Pancreas (tissue), 10 donors: ENCODE measurements around the gene LGI4. TPM values are rescaled to one million over a fixed set of nuclear protein-coding genes. Genes with fewer than 3 reads are reported as not detected.
"Not testable (repeated sequence)": the region's sequence is repeated elsewhere in the genome, so short reads cannot be mapped to it uniquely, and the experiment has no call there.

Source experiments
- ATAC-seq, 4 donors: fragments of 200-7000 bp; cut with Tn5 transposase; one replicate each; pipeline versions ENCODE4 v1.8.0 to v1.9.1; 2020; ENCODE audit warnings: mild to moderate bottlenecking in 4 of 4, moderate library complexity in 4 of 4
- DNase-seq, 6 donors: peaks; one replicate each; pipeline ENCODE4 v3.0.0-alpha.2; 2020
- FAIRE-seq: peaks from 2 replicates; lab custom pipeline; 2012; peaks lifted over from hg19 to GRCh38; lab: Jason Lieb, UNC
- H3K27ac ChIP-seq, 4 donors: fragments of 200-600 bp; sonication (generic); 1 replicate in 3 of 4; 2 replicates in 1 of 4; pipeline versions ENCODE4 v1.5.0 to v1.8.0; 2020
- H3K27me3 ChIP-seq, 4 donors: fragments of 200-600 bp; one replicate each; pipeline ENCODE4 v1.8.0; 2021
- H3K36me3 ChIP-seq, 3 donors: fragments of 200-600 bp; sonication (generic) in 1 of 3; one replicate each; pipeline versions ENCODE4 v1.5.0 to v1.8.0; 2020 to 2021
- H3K4me1 ChIP-seq, 3 donors: fragments of 200-600 bp; one replicate each; pipeline ENCODE4 v1.8.0; 2021
- H3K4me3 ChIP-seq, 4 donors: fragments of 200-600 bp; sonication (generic) in 2 of 4; one replicate each; pipeline versions ENCODE4 v1.5.0 to v1.8.0; 2020 to 2021
- H3K9me3 ChIP-seq, 4 donors: fragments of 200-600 bp; one replicate each; pipeline ENCODE4 v1.8.0; 2021
- CTCF ChIP-seq, 4 donors: fragments of 200-600 bp; sonication (generic) in 3 of 4; IDR thresholded peaks; one replicate each; pipeline versions ENCODE4 v1.5.0 to v1.8.0; 2021; ENCODE audit warnings: antibody characterized with exemption in 4 of 4
- WGBS, 2 donors: extraction: QIAGEN DNeasy Blood & Tissue Kit; methylation state at CpG; one replicate each; pipeline ENCODE4 v1.1.7; 2013; 5-methylcytosine and 5-hydroxymethylcytosine counted together
- intact Hi-C, 3 donors: fragments of 100-400 bp; cut with DNase I; formaldehyde crosslinking; loops; one replicate each; pipeline versions ENCODE4 v1.11.1 to v1.14.2; 2022
- polyA plus RNA-seq, 2 donors: library from polyadenylated mRNA; stranded (reverse); fragments of 200-250 nt; gene quantifications; one replicate each; pipeline ENCODE4 v1.2.3, GENCODE V29; 2013
- total RNA-seq, 6 donors: library from RNA; stranded (reverse); fragmentation: NEBNext Ultra II Directional in 4 of 6; extraction: Animal tissue kit (Norgen Biotek cat#: 25700) in 4 of 6; gene quantifications; one replicate each; pipeline versions ENCODE4 v1.2.1 to v1.2.4, GENCODE V29; 2021 to 2023
- donor health status: healthy with polysubstance abuse.
- donor health status: DM: no; HTN: no; CAD: no; lungs with moderate emphysema.
- donor health status: DM: no; HTN: no; CAD: no.
- donor health status: control.
- donor health status: control.
- donor health status: Bipolar disorder and iron deficiency.
- donor health status: DM: yes; HTN: yes; CAD: no.
- donor health status: DM: no; HTN: no; CAD: no.
- donor health status: DM: no; HTN: no; CAD: no.
- donor health status: DM: yes; HTN: yes; CAD: no.

Gene LGI4
- total and polyA plus RNA-seq, 8 donors = 0.38 to 17.9 (median 2.2) TPM

GRCh38 chr19:35155981-35156672 lies 21.3 kb upstream of the LGI4 start:
- Histone ChIP-seq H3K27ac (no peak overlapping the region), H3K9me3 (no peaks in the 10 kb centered on the region), H3K4me3 (peak overlapping the region in 1 of 4 donors; percentile 58), H3K4me1 (no peaks in the 10 kb centered on the region), H3K27me3 (peaks cover 0 to 11% (median 0%) of the 10 kb centered on the region in 4 donors), H3K36me3 (no peaks in the 10 kb centered on the region)
- ATAC-seq (no peak), DNase-seq (no peak), FAIRE-seq (no peak)
- WGBS, 2 donors = 69 to 71% methylated on average over 6 of the region's 6 CpGs
- intact Hi-C loops = no loop called here
- TF ChIP-seq CTCF (IDR thresholded peaks at IDR 0.05) = no peak

- peaks cover 0 to 11% (median 0%) of the 10 kb centered on the region in 4 donors for H3K27me3 ChIP-seq
- no peak for FAIRE-seq
These were observed 20.6 kb upstream of the LGI4 start for GRCh38 chr19:35155441-35155840.

GRCh38 chr19:35154525-35155406 lies 19.9 kb upstream of the LGI4 start, which contains the start of gene FXYD5:
Gene FXYD5, plus strand, starts transcription at chr19:35154735. Its CDS starts 816 bp downstream, at chr19:35155551.
- FAIRE-seq (no peak), DNase-seq (peak in 5 of 6 donors; percentile 34 to 82 (median 60)), ATAC-seq (peak; percentile 73 to 90 (median 86))
- peak within 1 kb of the TSS in 1 of 4 donors; percentile 23 for H3K27ac ChIP-seq
- H3K36me3 ChIP-seq = no peaks in the 10 kb centered on the region
- H3K4me3 ChIP-seq = peak within 1 kb of the TSS; percentile 5 to 58 (median 40)
- peaks cover 0 to 11% (median 0%) of the 10 kb centered on the region in 4 donors for H3K27me3 ChIP-seq
- no peaks in the 10 kb centered on the region for H3K9me3 ChIP-seq
- 3 to 4% methylated on average over 39 to 49 of the region's 49 CpGs for WGBS, 2 donors
- no peaks in the 10 kb centered on the region for H3K4me1 ChIP-seq
- TF ChIP-seq CTCF (IDR thresholded peaks at IDR 0.05) = no peak
- intact Hi-C loops = loop anchor here in 1 of 3 donors (5.0 kb wide), 1 partner anchor 113 kb away; the partner anchor contains the start of gene USF2

More at GRCh38 chr19:35155441-35155840, 20.6 kb upstream of the LGI4 start:
- DNase-seq = peak in 1 of 6 donors; percentile 68
- Histone ChIP-seq H3K4me3 (peak overlapping the region; percentile 5 to 58 (median 40)), H3K4me1 (no peaks in the 10 kb centered on the region), H3K27ac (no peak overlapping the region), H3K9me3 (no peaks in the 10 kb centered on the region), H3K36me3 (no peaks in the 10 kb centered on the region)
- TF ChIP-seq CTCF (IDR thresholded peaks at IDR 0.05) = no peak
- ATAC-seq = peak in 2 of 4 donors; percentile 6 to 11
- intact Hi-C loops = no loop called here
- WGBS, 2 donors = 26 to 28% methylated on average over 17 of the region's 17 CpGs

GRCh38 chr19:35153701-35154524 lies 19.1 kb upstream of the LGI4 start:
- H3K27me3 ChIP-seq = peaks cover 0 to 11% (median 0%) of the 10 kb centered on the region in 4 donors
- no peaks in the 10 kb centered on the region for H3K4me1 ChIP-seq
- DNase-seq (peak in 4 of 6 donors; percentile 20 to 78 (median 48)), ATAC-seq (peak; percentile 51 to 73 (median 68)), FAIRE-seq (no peak)
- no peaks in the 10 kb centered on the region for H3K9me3 ChIP-seq
- H3K4me3 ChIP-seq = peak overlapping the region; percentile 5 to 58 (median 40)
- no peaks in the 10 kb centered on the region for H3K36me3 ChIP-seq
- TF ChIP-seq CTCF (IDR thresholded peaks at IDR 0.05) = peak; percentile 21 to 40 (median 33)
- 1 to 2% methylated on average over 21 to 35 of the region's 36 CpGs for WGBS, 2 donors
- intact Hi-C loops = loop anchor here in 1 of 3 donors (5.0 kb wide), 1 partner anchor 113 kb away; the partner anchor contains the start of gene USF2
- no peak overlapping the region for H3K27ac ChIP-seq

GRCh38 chr19:35153129-35153522 lies 18.3 kb upstream of the LGI4 start:
- H3K36me3 ChIP-seq, H3K4me1 ChIP-seq, DNase-seq, H3K4me3 ChIP-seq, FAIRE-seq, ATAC-seq, H3K27ac ChIP-seq, H3K9me3 ChIP-seq: not testable (repeated sequence)
- 52 to 54% methylated on average over 10 of the region's 10 CpGs for WGBS, 2 donors
- peaks cover 0 to 11% (median 0%) of the 10 kb centered on the region in 4 donors for H3K27me3 ChIP-seq
- intact Hi-C loops = loop anchor here in 1 of 3 donors (5.0 kb wide), 1 partner anchor 114 kb away; the partner anchor contains the start of gene USF2
